WTC11 (cell line): ENCODE data around the gene EMP2.

Source experiments
- JUN ChIP-seq: sonication (generic); formaldehyde crosslinking; IDR thresholded peaks from 2 replicates; pipeline ENCODE4 v1.8.0; 2023; ENCODE audit warnings: mild to moderate bottlenecking, missing genetic modification reagents
- KAT7 ChIP-seq: sonication (generic); formaldehyde crosslinking; IDR thresholded peaks from 2 replicates; pipeline ENCODE4 v1.8.1; 2023; ENCODE audit warnings: missing genetic modification reagents, mild to moderate bottlenecking, borderline replicate concordance
- MYBL2 ChIP-seq: sonication (generic); formaldehyde crosslinking; IDR thresholded peaks from 2 replicates; pipeline ENCODE4 v1.8.1; 2023; ENCODE audit warnings: mild to moderate bottlenecking, moderate library complexity, missing genetic modification reagents
- NFYB ChIP-seq: sonication (generic); formaldehyde crosslinking; conservative IDR thresholded peaks from 2 replicates; pipeline ENCODE4 v1.8.0; 2022; ENCODE audit warnings: low read depth, missing genetic modification reagents
- SMAD3 ChIP-seq: sonication (generic); formaldehyde crosslinking; IDR thresholded peaks from 2 replicates; pipeline ENCODE4 v1.8.0; 2022; ENCODE audit warnings: missing genetic modification reagents, mild to moderate bottlenecking, borderline replicate concordance
- SP1 ChIP-seq: sonication (generic); formaldehyde crosslinking; conservative IDR thresholded peaks from 2 replicates; pipeline ENCODE4 v1.8.1; 2022; ENCODE audit warnings: missing genetic modification reagents
- ZNF121 ChIP-seq: sonication (generic); formaldehyde crosslinking; IDR thresholded peaks from 2 replicates; pipeline ENCODE4 v1.8.0; 2023; ENCODE audit warnings: missing genetic modification reagents
- TF ChIP-seq, protein P1 (sequence below): fragments of 200-600 bp; IDR thresholded peaks from 2 replicates; pipeline ENCODE4 v1.8.0; 2022; ENCODE audit warnings: antibody characterized with exemption
- TF ChIP-seq, protein P2 (sequence below): sonication (generic); formaldehyde crosslinking; IDR thresholded peaks from 2 replicates; pipeline ENCODE4 v1.8.0; 2022; ENCODE audit warnings: mild to moderate bottlenecking, missing genetic modification reagents
- TF ChIP-seq, protein P3 (sequence below): sonication (generic); formaldehyde crosslinking; IDR thresholded peaks from 2 replicates; pipeline ENCODE4 v1.8.0; 2022; ENCODE audit warnings: mild to moderate bottlenecking, missing genetic modification reagents
- TF ChIP-seq, protein P4 (sequence below): sonication (generic); formaldehyde crosslinking; IDR thresholded peaks from 2 replicates; pipeline ENCODE4 v1.8.1; 2023; ENCODE audit warnings: mild to moderate bottlenecking, missing genetic modification reagents, moderate library complexity
- TF ChIP-seq, protein P5 (sequence below): sonication (generic); formaldehyde crosslinking; IDR thresholded peaks from 2 replicates; pipeline ENCODE4 v1.8.1; 2023; ENCODE audit warnings: mild to moderate bottlenecking, missing genetic modification reagents, moderate library complexity

DNA sequence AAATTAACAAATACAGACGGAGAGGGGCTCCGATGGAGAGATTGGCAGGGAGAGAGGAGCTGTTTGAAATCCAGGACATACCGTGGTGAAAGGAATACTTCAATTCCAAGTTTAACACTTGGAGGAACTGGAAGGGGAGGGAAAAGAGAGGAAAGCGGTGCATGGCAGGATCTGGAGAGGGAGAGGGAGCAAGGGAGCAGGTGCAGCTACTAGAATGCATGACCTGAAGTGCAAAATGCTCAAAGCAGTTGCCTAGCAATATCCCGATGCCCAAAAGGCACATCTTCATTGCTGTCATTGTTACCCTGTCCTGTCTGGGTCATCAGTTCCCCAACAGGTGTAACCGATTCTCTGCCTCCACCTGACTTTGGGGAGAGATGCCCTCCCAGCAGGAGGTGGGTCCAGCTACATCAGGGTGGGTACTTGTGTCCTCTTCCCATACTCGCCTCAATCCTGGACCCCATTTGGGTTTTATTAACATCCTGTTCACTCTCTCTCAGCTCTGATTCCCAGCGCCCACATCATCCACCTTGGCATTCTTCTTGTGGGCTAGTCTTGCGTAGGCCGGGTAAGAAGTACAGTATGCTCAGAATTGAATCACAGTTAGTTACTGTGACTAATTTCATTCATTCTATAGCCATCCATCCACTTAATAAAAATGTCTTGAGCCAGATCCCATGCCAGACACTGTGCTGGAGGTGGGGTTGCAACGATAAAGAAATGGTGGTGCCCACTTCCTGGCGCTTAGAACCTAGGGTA is 37.4 kb upstream of the EMP2 start:
- TF ChIP-seq, protein P1, sequence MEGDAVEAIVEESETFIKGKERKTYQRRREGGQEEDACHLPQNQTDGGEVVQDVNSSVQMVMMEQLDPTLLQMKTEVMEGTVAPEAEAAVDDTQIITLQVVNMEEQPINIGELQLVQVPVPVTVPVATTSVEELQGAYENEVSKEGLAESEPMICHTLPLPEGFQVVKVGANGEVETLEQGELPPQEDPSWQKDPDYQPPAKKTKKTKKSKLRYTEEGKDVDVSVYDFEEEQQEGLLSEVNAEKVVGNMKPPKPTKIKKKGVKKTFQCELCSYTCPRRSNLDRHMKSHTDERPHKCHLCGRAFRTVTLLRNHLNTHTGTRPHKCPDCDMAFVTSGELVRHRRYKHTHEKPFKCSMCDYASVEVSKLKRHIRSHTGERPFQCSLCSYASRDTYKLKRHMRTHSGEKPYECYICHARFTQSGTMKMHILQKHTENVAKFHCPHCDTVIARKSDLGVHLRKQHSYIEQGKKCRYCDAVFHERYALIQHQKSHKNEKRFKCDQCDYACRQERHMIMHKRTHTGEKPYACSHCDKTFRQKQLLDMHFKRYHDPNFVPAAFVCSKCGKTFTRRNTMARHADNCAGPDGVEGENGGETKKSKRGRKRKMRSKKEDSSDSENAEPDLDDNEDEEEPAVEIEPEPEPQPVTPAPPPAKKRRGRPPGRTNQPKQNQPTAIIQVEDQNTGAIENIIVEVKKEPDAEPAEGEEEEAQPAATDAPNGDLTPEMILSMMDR: no peak
- no peak for TF ChIP-seq KAT7 (CRISPR knock-in tag)
- TF ChIP-seq, protein P2, sequence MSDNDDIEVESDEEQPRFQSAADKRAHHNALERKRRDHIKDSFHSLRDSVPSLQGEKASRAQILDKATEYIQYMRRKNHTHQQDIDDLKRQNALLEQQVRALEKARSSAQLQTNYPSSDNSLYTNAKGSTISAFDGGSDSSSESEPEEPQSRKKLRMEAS (CRISPR knock-in tag): no peak
- no peak for TF ChIP-seq SMAD3
- no peak for TF ChIP-seq MYBL2 (CRISPR knock-in tag)
- TF ChIP-seq, protein P3, sequence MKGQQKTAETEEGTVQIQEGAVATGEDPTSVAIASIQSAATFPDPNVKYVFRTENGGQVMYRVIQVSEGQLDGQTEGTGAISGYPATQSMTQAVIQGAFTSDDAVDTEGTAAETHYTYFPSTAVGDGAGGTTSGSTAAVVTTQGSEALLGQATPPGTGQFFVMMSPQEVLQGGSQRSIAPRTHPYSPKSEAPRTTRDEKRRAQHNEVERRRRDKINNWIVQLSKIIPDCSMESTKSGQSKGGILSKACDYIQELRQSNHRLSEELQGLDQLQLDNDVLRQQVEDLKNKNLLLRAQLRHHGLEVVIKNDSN (CRISPR knock-in tag): no peak
- TF ChIP-seq, protein P4, sequence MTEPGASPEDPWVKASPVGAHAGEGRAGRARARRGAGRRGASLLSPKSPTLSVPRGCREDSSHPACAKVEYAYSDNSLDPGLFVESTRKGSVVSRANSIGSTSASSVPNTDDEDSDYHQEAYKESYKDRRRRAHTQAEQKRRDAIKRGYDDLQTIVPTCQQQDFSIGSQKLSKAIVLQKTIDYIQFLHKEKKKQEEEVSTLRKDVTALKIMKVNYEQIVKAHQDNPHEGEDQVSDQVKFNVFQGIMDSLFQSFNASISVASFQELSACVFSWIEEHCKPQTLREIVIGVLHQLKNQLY: no peak
- TF ChIP-seq SP1: no peak
- TF ChIP-seq NFYB (CRISPR knock-in tag): no peak
- TF ChIP-seq JUN (CRISPR knock-in tag): no peak
- TF ChIP-seq, protein P5, sequence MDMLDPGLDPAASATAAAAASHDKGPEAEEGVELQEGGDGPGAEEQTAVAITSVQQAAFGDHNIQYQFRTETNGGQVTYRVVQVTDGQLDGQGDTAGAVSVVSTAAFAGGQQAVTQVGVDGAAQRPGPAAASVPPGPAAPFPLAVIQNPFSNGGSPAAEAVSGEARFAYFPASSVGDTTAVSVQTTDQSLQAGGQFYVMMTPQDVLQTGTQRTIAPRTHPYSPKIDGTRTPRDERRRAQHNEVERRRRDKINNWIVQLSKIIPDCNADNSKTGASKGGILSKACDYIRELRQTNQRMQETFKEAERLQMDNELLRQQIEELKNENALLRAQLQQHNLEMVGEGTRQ (CRISPR knock-in tag): no peak
- TF ChIP-seq ZNF121 (CRISPR knock-in tag): no peak
